Measurements from ENCODE around the gene GRIA4. TPM values are rescaled to one million over a fixed set of nuclear protein-coding genes. Genes with fewer than 3 reads are reported as not detected.

The GRIA4 gene
- total RNA-seq (100 to 1,000 TPM in 1 of 2 donors, 10 to 100 TPM in 1; 49.0 to 206 TPM), polyA plus RNA-seq (ENCODE audit: insufficient read length in 2 of 2) (100 to 1,000 TPM in 1 of 2 donors, 10 to 100 TPM in 1; 89.2 to 118 TPM)
- long read RNA-seq, donor 1, full-length matches to known transcripts: 22 of 71 reads
- long read RNA-seq, donor 1, partial matches to known transcripts: 41 of 71 reads
- long read RNA-seq, donor 1, other reads (novel, unspliced or antisense): 8 of 71 reads
- long read RNA-seq, donor 2, partial matches to known transcripts: 0 of 4 reads
- long read RNA-seq, donor 2, other reads (novel, unspliced or antisense): 0 of 4 reads
- long read RNA-seq, donor 3, partial matches to known transcripts: 13 of 19 reads
- long read RNA-seq, donor 3, other reads (novel, unspliced or antisense): 0 of 19 reads
- long read RNA-seq, donor 4, partial matches to known transcripts: 8 of 8 reads
- long read RNA-seq, donor 4, other reads (novel, unspliced or antisense): 0 of 8 reads

GRCh38 chr11:105609832-105610781 is at the start of gene GRIA4:
Gene GRIA4, plus strand, starts transcription at chr11:105610073. Its CDS starts 925 bp downstream, at chr11:105610998.
- peak within 1 kb of the TSS; percentile 90 for H3K27ac ChIP-seq (ENCODE audit: low read depth, low read length)
- WGBS (ENCODE audit: insufficient coverage): under 1% methylated on average over 39 of the region's 54 CpGs
- H3K4me1 ChIP-seq (ENCODE audit: control insufficient read depth, insufficient read depth, low read length): peaks cover 15% of the 10 kb centered on the region

DNA sequence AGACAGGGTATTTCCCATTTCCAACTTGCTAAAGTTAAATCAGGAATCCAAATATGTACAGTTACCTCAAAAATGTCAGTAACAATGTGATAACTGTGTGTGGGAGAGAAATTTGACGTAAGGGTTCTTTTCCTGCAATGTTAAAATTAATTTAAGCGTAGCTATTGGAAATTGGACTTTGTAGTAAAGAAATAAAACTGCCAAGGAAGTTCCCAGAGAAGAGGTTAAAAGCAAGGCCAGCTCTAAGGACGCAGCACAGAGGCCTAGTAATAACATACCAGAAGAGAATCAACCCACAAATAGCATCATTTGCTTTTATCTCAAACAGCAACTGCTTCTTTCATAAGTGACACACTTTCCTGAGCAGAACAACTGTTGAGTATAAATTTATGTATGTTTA is 36.8 kb upstream of the GRIA4 start:
- no peak for DNase-seq (ENCODE audit: low read depth in 4 of 6, low spot score in 6 of 6)
- no peaks in the 10 kb centered on the region for H3K4me1 ChIP-seq (ENCODE audit: control insufficient read depth, insufficient read depth, low read length)
- no CpG with 5 or more reads among the region's 3 CpGs for WGBS (ENCODE audit: insufficient coverage)
- H3K9me3 ChIP-seq (ENCODE audit: control insufficient read depth, insufficient read depth, low read length): no peaks in the 10 kb centered on the region
- no peak overlapping the region for H3K27ac ChIP-seq (ENCODE audit: low read depth, low read length)
- H3K4me3 ChIP-seq (ENCODE audit: low read depth, low read length): no peak overlapping the region
- no peaks in the 10 kb centered on the region for H3K27me3 ChIP-seq (ENCODE audit: control insufficient read depth, insufficient read depth, low read length)
- no peaks in the 10 kb centered on the region for H3K36me3 ChIP-seq (ENCODE audit: control insufficient read depth, insufficient read depth, low read length)

More at GRCh38 chr11:105609832-105610781, at the start of gene GRIA4:
- Histone ChIP-seq H3K4me3 (ENCODE audit: low read depth, low read length) (peak within 1 kb of the TSS; percentile 75), H3K36me3 (ENCODE audit: control insufficient read depth, insufficient read depth, low read length) (no peaks in the 10 kb centered on the region), H3K9me3 (ENCODE audit: control insufficient read depth, insufficient read depth, low read length) (no peaks in the 10 kb centered on the region), H3K27me3 (ENCODE audit: control insufficient read depth, insufficient read depth, low read length) (peaks cover 2% of the 10 kb centered on the region)
- DNase-seq (ENCODE audit: low read depth in 4 of 6, low spot score in 6 of 6): peak in 5 of 6 donors; percentile 62 to 97 (median 74)

GRCh38 chr11:105574974-105575373 is 34.9 kb upstream of the GRIA4 start:
- WGBS (ENCODE audit: insufficient coverage): 91% methylated on average over 3 of the region's 3 CpGs
- no peaks in the 10 kb centered on the region for H3K36me3 ChIP-seq (ENCODE audit: control insufficient read depth, insufficient read depth, low read length)

GRCh38 chr11:105577641-105578040 is 32.2 kb upstream of the GRIA4 start:
- no peak overlapping the region for H3K4me3 ChIP-seq (ENCODE audit: low read depth, low read length)
- DNase-seq (ENCODE audit: low read depth in 4 of 6, low spot score in 6 of 6): no peak
- 78% methylated on average over 1 of the region's 2 CpGs for WGBS (ENCODE audit: insufficient coverage)
- H3K4me1 ChIP-seq (ENCODE audit: control insufficient read depth, insufficient read depth, low read length): no peaks in the 10 kb centered on the region
- no peaks in the 10 kb centered on the region for H3K9me3 ChIP-seq (ENCODE audit: control insufficient read depth, insufficient read depth, low read length)
- H3K36me3 ChIP-seq (ENCODE audit: control insufficient read depth, insufficient read depth, low read length): no peaks in the 10 kb centered on the region
- no peaks in the 10 kb centered on the region for H3K27me3 ChIP-seq (ENCODE audit: control insufficient read depth, insufficient read depth, low read length)
- no peak overlapping the region for H3K27ac ChIP-seq (ENCODE audit: low read depth, low read length)

More at GRCh38 chr11:105574974-105575373, 34.9 kb upstream of the GRIA4 start:
- Histone ChIP-seq H3K9me3 (ENCODE audit: control insufficient read depth, insufficient read depth, low read length) (no peaks in the 10 kb centered on the region), H3K4me3 (ENCODE audit: low read depth, low read length) (no peak overlapping the region), H3K27ac (ENCODE audit: low read depth, low read length) (no peak overlapping the region), H3K4me1 (ENCODE audit: control insufficient read depth, insufficient read depth, low read length) (no peaks in the 10 kb centered on the region), H3K27me3 (ENCODE audit: control insufficient read depth, insufficient read depth, low read length) (no peaks in the 10 kb centered on the region)
- DNase-seq (ENCODE audit: low read depth in 4 of 6, low spot score in 6 of 6): no peak

DNA sequence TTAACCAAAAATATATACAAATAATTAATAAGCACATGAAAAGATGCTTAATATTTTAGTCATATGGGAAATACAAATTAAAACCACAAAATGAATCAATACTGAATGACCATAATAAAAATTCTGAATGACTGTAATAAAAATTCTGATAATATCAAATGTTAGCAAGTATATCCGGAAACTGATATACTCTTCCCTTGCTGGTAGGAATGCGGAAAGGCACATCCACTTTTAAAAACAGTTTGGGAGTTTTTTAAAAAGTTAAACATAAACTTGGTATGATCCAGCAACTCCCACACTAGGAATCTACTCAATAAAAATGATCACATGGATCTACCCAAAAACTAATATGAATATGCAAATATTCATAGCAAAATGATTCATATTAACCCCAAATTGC is 30.8 kb upstream of the GRIA4 start:
- no peak overlapping the region for H3K4me3 ChIP-seq (ENCODE audit: low read depth, low read length)
- H3K9me3 ChIP-seq (ENCODE audit: control insufficient read depth, insufficient read depth, low read length): no peaks in the 10 kb centered on the region
- H3K27ac ChIP-seq (ENCODE audit: low read depth, low read length): no peak overlapping the region
- DNase-seq (ENCODE audit: low read depth in 4 of 6, low spot score in 6 of 6): no peak
- H3K27me3 ChIP-seq (ENCODE audit: control insufficient read depth, insufficient read depth, low read length): no peaks in the 10 kb centered on the region
- no peaks in the 10 kb centered on the region for H3K4me1 ChIP-seq (ENCODE audit: control insufficient read depth, insufficient read depth, low read length)
- H3K36me3 ChIP-seq (ENCODE audit: control insufficient read depth, insufficient read depth, low read length): no peaks in the 10 kb centered on the region
- no CpG with 5 or more reads among the region's 2 CpGs for WGBS (ENCODE audit: insufficient coverage)

GRCh38 chr11:105582497-105582896 is 27.4 kb upstream of the GRIA4 start:
- no peaks in the 10 kb centered on the region for H3K4me1 ChIP-seq (ENCODE audit: control insufficient read depth, insufficient read depth, low read length)
- no peak overlapping the region for H3K27ac ChIP-seq (ENCODE audit: low read depth, low read length)
- no peak overlapping the region for H3K4me3 ChIP-seq (ENCODE audit: low read depth, low read length)
- no peaks in the 10 kb centered on the region for H3K9me3 ChIP-seq (ENCODE audit: control insufficient read depth, insufficient read depth, low read length)
- WGBS (ENCODE audit: insufficient coverage): no CpG with 5 or more reads among the region's 4 CpGs
- no peaks in the 10 kb centered on the region for H3K36me3 ChIP-seq (ENCODE audit: control insufficient read depth, insufficient read depth, low read length)
- no peaks in the 10 kb centered on the region for H3K27me3 ChIP-seq (ENCODE audit: control insufficient read depth, insufficient read depth, low read length)
- DNase-seq (ENCODE audit: low read depth in 4 of 6, low spot score in 6 of 6): no peak

- Histone ChIP-seq H3K27ac (ENCODE audit: low read depth, low read length) (no peak overlapping the region), H3K36me3 (ENCODE audit: control insufficient read depth, insufficient read depth, low read length) (no peaks in the 10 kb centered on the region), H3K4me1 (ENCODE audit: control insufficient read depth, insufficient read depth, low read length) (no peaks in the 10 kb centered on the region), H3K9me3 (ENCODE audit: control insufficient read depth, insufficient read depth, low read length) (no peaks in the 10 kb centered on the region), H3K27me3 (ENCODE audit: control insufficient read depth, insufficient read depth, low read length) (no peaks in the 10 kb centered on the region), H3K4me3 (ENCODE audit: low read depth, low read length) (no peak overlapping the region)
- no peak for DNase-seq (ENCODE audit: low read depth in 4 of 6, low spot score in 6 of 6)
- no CpG with 5 or more reads among the region's 2 CpGs for WGBS (ENCODE audit: insufficient coverage)
These were observed 21.9 kb upstream of the GRIA4 start for GRCh38 chr11:105588001-105588400.

- WGBS (ENCODE audit: insufficient coverage): no CpG with 5 or more reads among the region's 4 CpGs
- H3K27ac ChIP-seq (ENCODE audit: low read depth, low read length): no peak overlapping the region
- DNase-seq (ENCODE audit: low read depth in 4 of 6, low spot score in 6 of 6): no peak
These were observed 20.5 kb upstream of the GRIA4 start for GRCh38 chr11:105589346-105589745.

GRCh38 chr11:105592035-105592434 is 17.8 kb upstream of the GRIA4 start:
- H3K4me3 ChIP-seq (ENCODE audit: low read depth, low read length): no peak overlapping the region
- no peaks in the 10 kb centered on the region for H3K4me1 ChIP-seq (ENCODE audit: control insufficient read depth, insufficient read depth, low read length)
- no CpG with 5 or more reads among the region's 5 CpGs for WGBS (ENCODE audit: insufficient coverage)
- peak in 1 of 6 donors; percentile 82 for DNase-seq (ENCODE audit: low read depth in 4 of 6, low spot score in 6 of 6)
- H3K27me3 ChIP-seq (ENCODE audit: control insufficient read depth, insufficient read depth, low read length): no peaks in the 10 kb centered on the region
- no peaks in the 10 kb centered on the region for H3K9me3 ChIP-seq (ENCODE audit: control insufficient read depth, insufficient read depth, low read length)
- H3K27ac ChIP-seq (ENCODE audit: low read depth, low read length): no peak overlapping the region
- H3K36me3 ChIP-seq (ENCODE audit: control insufficient read depth, insufficient read depth, low read length): no peaks in the 10 kb centered on the region

More at GRCh38 chr11:105589346-105589745, 20.5 kb upstream of the GRIA4 start:
- Histone ChIP-seq H3K9me3 (ENCODE audit: control insufficient read depth, insufficient read depth, low read length) (no peaks in the 10 kb centered on the region), H3K27me3 (ENCODE audit: control insufficient read depth, insufficient read depth, low read length) (no peaks in the 10 kb centered on the region), H3K36me3 (ENCODE audit: control insufficient read depth, insufficient read depth, low read length) (no peaks in the 10 kb centered on the region), H3K4me1 (ENCODE audit: control insufficient read depth, insufficient read depth, low read length) (no peaks in the 10 kb centered on the region), H3K4me3 (ENCODE audit: low read depth, low read length) (no peak overlapping the region)

All from spinal cord (tissue), 10 donors.